ENCODE measurements around the gene PWWP2A. TPM values are rescaled to one million over a fixed set of nuclear protein-coding genes. Genes with fewer than 3 reads are reported as not detected.

Gene PWWP2A
- total and polyA plus RNA-seq, 2 experiments from 2014 or later = 51.5 to 81.6 TPM

DNA sequence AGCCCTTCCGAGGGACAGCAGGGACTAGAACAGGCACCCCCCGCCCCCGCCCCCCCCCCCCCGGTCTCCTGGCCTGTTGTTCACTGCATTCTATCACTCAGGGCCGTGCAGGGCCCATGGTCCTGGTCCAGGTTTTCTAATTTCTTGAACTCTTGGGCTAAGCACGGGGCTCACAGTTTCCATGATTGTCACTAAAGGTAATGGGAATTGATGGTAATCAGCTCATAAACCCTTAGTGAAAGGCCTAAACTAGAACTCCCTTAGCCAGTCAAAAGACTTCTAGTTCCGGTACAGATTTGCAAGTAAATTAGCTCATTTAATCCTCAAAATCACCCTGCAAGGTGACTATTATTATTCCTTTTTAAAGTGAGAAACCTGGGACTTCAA is 14.7 kb upstream of the PWWP2A start:
- 0 out of 2 replicates have a peak, but pooled peaks have one; percentile 54 for TF ChIP-seq NANOG (IDR thresholded peaks at IDR 0.05; ENCODE audit: borderline replicate concordance)
- TF ChIP-seq, protein P1, sequence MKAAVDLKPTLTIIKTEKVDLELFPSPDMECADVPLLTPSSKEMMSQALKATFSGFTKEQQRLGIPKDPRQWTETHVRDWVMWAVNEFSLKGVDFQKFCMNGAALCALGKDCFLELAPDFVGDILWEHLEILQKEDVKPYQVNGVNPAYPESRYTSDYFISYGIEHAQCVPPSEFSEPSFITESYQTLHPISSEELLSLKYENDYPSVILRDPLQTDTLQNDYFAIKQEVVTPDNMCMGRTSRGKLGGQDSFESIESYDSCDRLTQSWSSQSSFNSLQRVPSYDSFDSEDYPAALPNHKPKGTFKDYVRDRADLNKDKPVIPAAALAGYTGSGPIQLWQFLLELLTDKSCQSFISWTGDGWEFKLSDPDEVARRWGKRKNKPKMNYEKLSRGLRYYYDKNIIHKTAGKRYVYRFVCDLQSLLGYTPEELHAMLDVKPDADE (IDR thresholded peaks at IDR 0.05) = no peak
- no peak for TF ChIP-seq ZNF331 (CRISPR knock-in tag; IDR thresholded peaks at IDR 0.05; ENCODE audit: low read depth)
- Histone ChIP-seq H3F3A (replicated peaks; ENCODE audit: low read depth) (peaks cover 27% of the 10 kb centered on the region), H3K79me2 (replicated peaks; ENCODE audit: insufficient read depth) (no peaks in the 10 kb centered on the region), H3K9me2 (ENCODE audit: insufficient read depth) (no peaks in the 10 kb centered on the region), H2AFZ (no peak overlapping the region), H3K36me3 (ENCODE audit: insufficient read depth) (no peaks in the 10 kb centered on the region), H3K27ac (ENCODE audit: low read depth) (peak overlapping the region; percentile 74), H3K27me3 (ENCODE audit: insufficient read depth) (no peaks in the 10 kb centered on the region), H3K4me3 (peak overlapping the region; percentile 22; the same call in 1 of the 2 replicates), H4K20me1 (replicated peaks; ENCODE audit: insufficient read depth) (no peaks in the 10 kb centered on the region), H3K4me1 (ENCODE audit: insufficient read depth) (peaks cover 23% of the 10 kb centered on the region), H3K4me2 (peak overlapping the region; percentile 32)
- no peaks in the 10 kb centered on the region for H3K36me3 Mint-ChIP-seq (ENCODE audit: low read depth)
- DNase-seq (ENCODE audit: low spot score) (peak; percentile 50), ATAC-seq (peak; percentile 59)
- H3K27ac Mint-ChIP-seq = peak overlapping the region; percentile 92
- H3K9me3 Mint-ChIP-seq = no peaks in the 10 kb centered on the region
- H3K4me3 Mint-ChIP-seq = peak overlapping the region; percentile 48; the same call in 2 of the 3 replicates
- peaks cover 17% of the 10 kb centered on the region for H3K4me1 Mint-ChIP-seq
- H3K27me3 Mint-ChIP-seq (ENCODE audit: insufficient read depth, low read depth, poor library complexity) = peaks cover 7% of the 10 kb centered on the region

DNA sequence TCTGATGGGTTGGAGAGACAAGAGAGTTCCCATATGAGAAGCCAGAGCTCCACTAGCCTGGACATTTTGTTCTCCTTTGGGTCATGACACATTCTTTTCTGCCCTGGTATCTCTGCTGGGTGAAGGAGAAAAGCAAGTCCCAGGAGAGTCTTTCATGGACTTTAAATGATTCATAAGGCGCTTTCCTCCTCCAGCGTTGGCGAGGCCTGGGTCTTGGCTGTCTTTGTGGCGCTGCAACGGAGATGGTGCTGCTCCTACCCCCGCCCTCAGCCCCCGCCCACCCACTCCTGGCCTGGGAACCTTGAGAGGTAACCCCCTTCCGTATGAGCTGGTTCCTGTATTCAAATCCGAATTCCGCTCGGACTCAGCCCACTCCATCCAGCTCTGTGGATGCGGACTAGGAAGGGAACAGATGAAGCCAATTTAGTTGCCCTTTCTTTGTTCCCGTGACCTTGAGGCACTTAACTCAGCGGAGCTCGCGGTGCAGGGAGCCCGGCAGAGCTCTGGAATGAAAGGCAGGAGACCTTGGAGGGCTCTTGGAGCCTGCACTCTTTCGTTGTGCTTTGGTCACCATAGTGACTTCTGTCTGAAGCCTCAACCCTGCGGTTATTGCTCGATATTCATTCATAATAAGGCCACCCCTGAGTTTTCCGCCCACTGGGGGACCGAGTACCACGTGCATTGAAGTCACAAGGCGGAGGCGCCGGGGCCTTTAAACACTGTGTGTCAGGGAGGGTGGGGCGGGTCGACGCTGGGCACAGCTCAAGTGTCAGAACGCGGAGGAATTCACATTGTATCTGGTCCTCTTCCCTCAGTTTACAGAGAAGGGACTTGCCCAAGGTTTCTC is 14.0 kb upstream of the PWWP2A start:
- Histone ChIP-seq H3K4me3 (peak overlapping the region; percentile 30; the same call in 1 of the 2 replicates), H3K9me2 (ENCODE audit: insufficient read depth) (no peaks in the 10 kb centered on the region), H3K4me2 (peak overlapping the region; percentile 62), H3K4me1 (ENCODE audit: insufficient read depth) (peaks cover 23% of the 10 kb centered on the region), H3F3A (replicated peaks; ENCODE audit: low read depth) (peaks cover 27% of the 10 kb centered on the region), H3K36me3 (ENCODE audit: insufficient read depth) (no peaks in the 10 kb centered on the region), H3K27ac (ENCODE audit: low read depth) (peak overlapping the region; percentile 98), H2AFZ (0 out of 2 replicates have a peak overlapping the region, but pooled peaks have one; percentile 58), H3K79me2 (replicated peaks; ENCODE audit: insufficient read depth) (no peaks in the 10 kb centered on the region), H4K20me1 (replicated peaks; ENCODE audit: insufficient read depth) (no peaks in the 10 kb centered on the region), H3K27me3 (ENCODE audit: insufficient read depth) (no peaks in the 10 kb centered on the region)
- Mint-ChIP-seq H3K36me3 (ENCODE audit: low read depth) (no peaks in the 10 kb centered on the region), H3K4me1 (peaks cover 17% of the 10 kb centered on the region), H3K27ac (peak overlapping the region; percentile 92), H3K4me3 (peak overlapping the region; percentile 42), H3K27me3 (ENCODE audit: insufficient read depth, low read depth, poor library complexity) (peaks cover 7% of the 10 kb centered on the region), H3K9me3 (no peaks in the 10 kb centered on the region)
- TF ChIP-seq JUNB (IDR thresholded peaks at IDR 0.05; ENCODE audit: unreplicated experiment) (no peak), CREB1 (CRISPR knock-in tag; IDR thresholded peaks at IDR 0.05; ENCODE audit: low read depth) (no peak), POLR2AphosphoS5 (IDR thresholded peaks at IDR 0.05; ENCODE audit: low read depth) (peak; percentile 48; the same call in 1 of the 2 replicates)
- DNase-seq (ENCODE audit: low spot score) (peak; percentile 86), ATAC-seq (peak; percentile 85)

DNA sequence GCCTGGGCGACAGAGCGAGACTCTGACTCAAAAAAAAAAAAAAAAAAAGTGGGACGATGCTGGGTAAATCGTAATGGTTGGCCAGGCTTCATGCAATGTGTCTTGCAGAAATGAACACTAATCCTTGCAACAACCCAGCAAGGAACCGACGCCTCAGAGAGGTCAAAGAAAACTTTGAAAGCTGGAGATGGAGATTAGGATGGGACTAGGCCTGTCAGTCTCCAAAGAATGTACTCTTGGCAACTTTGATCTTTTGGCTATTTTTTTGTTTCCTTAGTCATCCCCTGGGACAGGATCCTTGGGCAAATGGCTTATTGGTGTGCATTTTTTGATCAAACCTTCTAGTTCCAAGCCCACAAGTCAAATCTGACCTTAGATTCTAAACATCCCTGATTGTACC is 10.6 kb upstream of the PWWP2A start:
- H3F3A ChIP-seq (replicated peaks; ENCODE audit: low read depth) = peaks cover 21% of the 10 kb centered on the region
- no peaks in the 10 kb centered on the region for H3K36me3 ChIP-seq (ENCODE audit: insufficient read depth)
- H3K4me1 Mint-ChIP-seq = peaks cover 17% of the 10 kb centered on the region
- H3K36me3 Mint-ChIP-seq (ENCODE audit: low read depth) = no peaks in the 10 kb centered on the region
- no peak overlapping the region for H3K27ac ChIP-seq (ENCODE audit: low read depth)
- peaks cover 18% of the 10 kb centered on the region for H3K4me1 ChIP-seq (ENCODE audit: insufficient read depth)
- H3K9me2 ChIP-seq (ENCODE audit: insufficient read depth) = no peaks in the 10 kb centered on the region
- H3K27ac Mint-ChIP-seq = no peak overlapping the region
- no peak for DNase-seq (ENCODE audit: low spot score)
- peak overlapping the region; percentile 47; the same call in 1 of the 2 replicates for H2AFZ ChIP-seq
- no peak overlapping the region; the same call in 2 of the 3 replicates for H3K4me3 Mint-ChIP-seq
- no peaks in the 10 kb centered on the region; the same call in 2 of the 3 replicates for H3K9me3 Mint-ChIP-seq
- H4K20me1 ChIP-seq (replicated peaks; ENCODE audit: insufficient read depth) = no peaks in the 10 kb centered on the region
- H3K4me3 ChIP-seq = no peak overlapping the region
- peaks cover 7% of the 10 kb centered on the region for H3K27me3 Mint-ChIP-seq (ENCODE audit: insufficient read depth, low read depth, poor library complexity)
- no peak for ATAC-seq
- H3K79me2 ChIP-seq (replicated peaks; ENCODE audit: insufficient read depth) = no peaks in the 10 kb centered on the region
- H3K27me3 ChIP-seq (ENCODE audit: insufficient read depth) = no peaks in the 10 kb centered on the region
- no peak overlapping the region for H3K4me2 ChIP-seq
- TF ChIP-seq ZNF114 (CRISPR knock-in tag; IDR thresholded peaks at IDR 0.05) = no peak
- TF ChIP-seq, protein P2, sequence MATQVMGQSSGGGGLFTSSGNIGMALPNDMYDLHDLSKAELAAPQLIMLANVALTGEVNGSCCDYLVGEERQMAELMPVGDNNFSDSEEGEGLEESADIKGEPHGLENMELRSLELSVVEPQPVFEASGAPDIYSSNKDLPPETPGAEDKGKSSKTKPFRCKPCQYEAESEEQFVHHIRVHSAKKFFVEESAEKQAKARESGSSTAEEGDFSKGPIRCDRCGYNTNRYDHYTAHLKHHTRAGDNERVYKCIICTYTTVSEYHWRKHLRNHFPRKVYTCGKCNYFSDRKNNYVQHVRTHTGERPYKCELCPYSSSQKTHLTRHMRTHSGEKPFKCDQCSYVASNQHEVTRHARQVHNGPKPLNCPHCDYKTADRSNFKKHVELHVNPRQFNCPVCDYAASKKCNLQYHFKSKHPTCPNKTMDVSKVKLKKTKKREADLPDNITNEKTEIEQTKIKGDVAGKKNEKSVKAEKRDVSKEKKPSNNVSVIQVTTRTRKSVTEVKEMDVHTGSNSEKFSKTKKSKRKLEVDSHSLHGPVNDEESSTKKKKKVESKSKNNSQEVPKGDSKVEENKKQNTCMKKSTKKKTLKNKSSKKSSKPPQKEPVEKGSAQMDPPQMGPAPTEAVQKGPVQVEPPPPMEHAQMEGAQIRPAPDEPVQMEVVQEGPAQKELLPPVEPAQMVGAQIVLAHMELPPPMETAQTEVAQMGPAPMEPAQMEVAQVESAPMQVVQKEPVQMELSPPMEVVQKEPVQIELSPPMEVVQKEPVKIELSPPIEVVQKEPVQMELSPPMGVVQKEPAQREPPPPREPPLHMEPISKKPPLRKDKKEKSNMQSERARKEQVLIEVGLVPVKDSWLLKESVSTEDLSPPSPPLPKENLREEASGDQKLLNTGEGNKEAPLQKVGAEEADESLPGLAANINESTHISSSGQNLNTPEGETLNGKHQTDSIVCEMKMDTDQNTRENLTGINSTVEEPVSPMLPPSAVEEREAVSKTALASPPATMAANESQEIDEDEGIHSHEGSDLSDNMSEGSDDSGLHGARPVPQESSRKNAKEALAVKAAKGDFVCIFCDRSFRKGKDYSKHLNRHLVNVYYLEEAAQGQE (IDR thresholded peaks at IDR 0.05; ENCODE audit: unreplicated experiment) = no peak
- no peak for TF ChIP-seq NANOG (IDR thresholded peaks at IDR 0.05; ENCODE audit: borderline replicate concordance)
- no peak for TF ChIP-seq JUNB (IDR thresholded peaks at IDR 0.05; ENCODE audit: unreplicated experiment)
- TF ChIP-seq, protein P1 (IDR thresholded peaks at IDR 0.05) = no peak
- TF ChIP-seq EZH2phosphoT487 (IDR thresholded peaks at IDR 0.05; ENCODE audit: unreplicated experiment) = no peak
- TF ChIP-seq ZNF331 (CRISPR knock-in tag; IDR thresholded peaks at IDR 0.05; ENCODE audit: low read depth) = no peak
- no peak for TF ChIP-seq POLR2AphosphoS5 (IDR thresholded peaks at IDR 0.05; ENCODE audit: low read depth)
- TF ChIP-seq STAT1 (IDR thresholded peaks at IDR 0.05; ENCODE audit: unreplicated experiment) = no peak
- TF ChIP-seq CREB1 (CRISPR knock-in tag; IDR thresholded peaks at IDR 0.05; ENCODE audit: low read depth) = no peak
